Natural killer cell (primary cell): Measurements from ENCODE around the gene AOPEP. TPM values are rescaled to one million over a fixed set of nuclear protein-coding genes. Genes with fewer than 3 reads are reported as not detected.
A peak's percentile ranks its signal among the peaks of the same experiment; 100 is the strongest.

Source experiments
- ATAC-seq, 3 donors: fragments of 150-1000 bp in 2 of 3; fragments of 200-7000 bp in 1 of 3; cut with Tn5 transposase; 1 replicate in 1 of 3; 2 replicates in 2 of 3; pipeline ENCODE4 v1.10.0; 2021; ENCODE audit warnings: mild to moderate bottlenecking in 2 of 3, moderate library complexity in 2 of 3
- DNase-seq, 2 donors: peaks; one replicate each; pipeline versions ENCODE4 v3.0.0 to v3.0.0-alpha.2; 2013 to 2021; ENCODE audit warnings: mixed read lengths in 1 of 2
- H3K27ac ChIP-seq: one replicate; pipeline ENCODE4 v1.5.1; 2013; ENCODE audit warnings: mild to moderate bottlenecking, low read length
- H3K27me3 ChIP-seq: one replicate; pipeline ENCODE4 v1.6.1; 2013; ENCODE audit warnings: low read length; ENCODE audit not compliant: control insufficient read depth, insufficient read depth
- H3K36me3 ChIP-seq: one replicate; pipeline ENCODE4 v1.6.1; 2013; ENCODE audit warnings: low read length; ENCODE audit not compliant: control insufficient read depth, insufficient read depth
- H3K4me1 ChIP-seq: one replicate; pipeline ENCODE4 v1.6.1; 2013; ENCODE audit warnings: low read length; ENCODE audit not compliant: control insufficient read depth, insufficient read depth
- H3K4me3 ChIP-seq: one replicate; pipeline ENCODE4 v1.5.1; 2013; ENCODE audit warnings: low read length
- H3K9me3 ChIP-seq: one replicate; pipeline ENCODE4 v1.6.1; 2013; ENCODE audit warnings: low read length; ENCODE audit not compliant: control insufficient read depth, insufficient read depth
- H3K27ac Mint-ChIP-seq, 2 donors: one replicate each; pipeline ENCODE4 v1.8.0; 2022; ENCODE audit warnings: mild to moderate bottlenecking in 2 of 2, mixed read lengths in 2 of 2, moderate library complexity in 1 of 2
- H3K27me3 Mint-ChIP-seq, 2 donors: one replicate each; pipeline ENCODE4 v1.8.0; 2022; ENCODE audit warnings: low read depth in 2 of 2, mixed read lengths in 2 of 2
- H3K36me3 Mint-ChIP-seq: one replicate; pipeline ENCODE4 v1.8.0; 2022; ENCODE audit warnings: mixed read lengths
- H3K4me1 Mint-ChIP-seq, 2 donors: one replicate each; pipeline ENCODE4 v1.8.0; 2022; ENCODE audit warnings: mixed read lengths in 2 of 2
- H3K4me3 Mint-ChIP-seq: one replicate; pipeline ENCODE4 v1.8.0; 2022; ENCODE audit warnings: mild to moderate bottlenecking, moderate library complexity, mixed read lengths
- H3K9me3 Mint-ChIP-seq, 2 donors: one replicate each; pipeline ENCODE4 v1.8.0; 2022; ENCODE audit warnings: mixed read lengths in 2 of 2
- WGBS: methylation state at CpG from one replicate; pipeline ENCODE4 v1.1.7; 2013; ENCODE audit warnings: missing lambda C conversion rate; ENCODE audit not compliant: insufficient coverage; 5-methylcytosine and 5-hydroxymethylcytosine counted together
- intact Hi-C: fragments of 100-400 bp; cut with micrococcal nuclease; formaldehyde crosslinking; loops from one replicate; pipeline ENCODE4 v1.14.2; 2022
- total RNA-seq, 4 donors: library from RNA; stranded (reverse); fragments of 120-200 nt in 1 of 4; gene quantifications; one replicate each; pipeline versions ENCODE4 v1.2.3 to v1.2.4, GENCODE V29; 2013 to 2022
- TF ChIP-seq, protein P1 (sequence below): fragments of 200-600 bp; IDR thresholded peaks from one replicate; pipeline ENCODE4 v1.8.0; 2022; ENCODE audit warnings: antibody characterized with exemption

Gene AOPEP
- total RNA-seq, 3 donors from 2014 or later (not counting 1 experiment from before 2014, with no cell fraction given) = 20.1 to 22.6 (median 20.6) TPM

DNA sequence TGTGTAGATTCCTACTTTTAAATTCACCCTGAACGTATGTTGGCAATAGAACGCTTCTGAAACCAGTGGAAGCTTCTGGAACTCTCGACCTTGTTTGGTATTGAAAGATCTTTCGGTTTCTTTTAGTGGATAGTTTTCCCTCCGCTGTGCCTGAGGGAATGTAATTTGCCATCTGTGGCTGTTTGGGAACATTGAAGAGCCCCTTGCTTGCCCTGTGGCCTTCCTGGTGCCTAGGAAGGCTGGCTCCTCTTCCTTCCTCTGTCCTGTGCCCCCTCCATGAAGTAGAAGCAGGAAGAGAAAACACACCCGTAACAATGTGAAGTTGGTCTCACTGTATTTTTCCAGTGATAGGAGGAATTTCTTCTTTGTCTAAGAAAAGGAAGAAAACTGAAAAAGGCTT, 274.3 kb downstream of the AOPEP start:
- H3K4me3 Mint-ChIP-seq = no peak overlapping the region
- peaks cover 20 to 21% of the 10 kb centered on the region in 2 donors for H3K27me3 Mint-ChIP-seq
- no peak for DNase-seq
- TF ChIP-seq, protein P1, sequence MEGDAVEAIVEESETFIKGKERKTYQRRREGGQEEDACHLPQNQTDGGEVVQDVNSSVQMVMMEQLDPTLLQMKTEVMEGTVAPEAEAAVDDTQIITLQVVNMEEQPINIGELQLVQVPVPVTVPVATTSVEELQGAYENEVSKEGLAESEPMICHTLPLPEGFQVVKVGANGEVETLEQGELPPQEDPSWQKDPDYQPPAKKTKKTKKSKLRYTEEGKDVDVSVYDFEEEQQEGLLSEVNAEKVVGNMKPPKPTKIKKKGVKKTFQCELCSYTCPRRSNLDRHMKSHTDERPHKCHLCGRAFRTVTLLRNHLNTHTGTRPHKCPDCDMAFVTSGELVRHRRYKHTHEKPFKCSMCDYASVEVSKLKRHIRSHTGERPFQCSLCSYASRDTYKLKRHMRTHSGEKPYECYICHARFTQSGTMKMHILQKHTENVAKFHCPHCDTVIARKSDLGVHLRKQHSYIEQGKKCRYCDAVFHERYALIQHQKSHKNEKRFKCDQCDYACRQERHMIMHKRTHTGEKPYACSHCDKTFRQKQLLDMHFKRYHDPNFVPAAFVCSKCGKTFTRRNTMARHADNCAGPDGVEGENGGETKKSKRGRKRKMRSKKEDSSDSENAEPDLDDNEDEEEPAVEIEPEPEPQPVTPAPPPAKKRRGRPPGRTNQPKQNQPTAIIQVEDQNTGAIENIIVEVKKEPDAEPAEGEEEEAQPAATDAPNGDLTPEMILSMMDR = no peak
- Histone ChIP-seq H3K4me3 (no peak overlapping the region), H3K9me3 (no peaks in the 10 kb centered on the region), H3K4me1 (peaks cover 10% of the 10 kb centered on the region), H3K27me3 (peaks cover 35% of the 10 kb centered on the region), H3K36me3 (no peaks in the 10 kb centered on the region), H3K27ac (no peak overlapping the region)
- H3K9me3 Mint-ChIP-seq = no peaks in the 10 kb centered on the region
- WGBS = 98% methylated on average over 5 of the region's 6 CpGs
- H3K4me1 Mint-ChIP-seq = peaks cover 5% of the 10 kb centered on the region in 2 donors
- no peaks in the 10 kb centered on the region for H3K36me3 Mint-ChIP-seq
- intact Hi-C loops = no loop called here
- ATAC-seq = no peak
- no peak overlapping the region for H3K27ac Mint-ChIP-seq

- H3K27me3 ChIP-seq = peaks cover 38% of the 10 kb centered on the region
- no peaks in the 10 kb centered on the region for H3K9me3 Mint-ChIP-seq
- intact Hi-C loops = no loop called here
- 100% methylated on average over 6 of the region's 7 CpGs for WGBS
- H3K4me1 ChIP-seq = peaks cover 10% of the 10 kb centered on the region
- no peaks in the 10 kb centered on the region for H3K36me3 Mint-ChIP-seq
- no peak overlapping the region for H3K27ac ChIP-seq
- H3K27ac Mint-ChIP-seq = no peak overlapping the region
- DNase-seq (no peak), ATAC-seq (no peak)
- H3K4me1 Mint-ChIP-seq = peaks cover 5 to 11% of the 10 kb centered on the region in 2 donors
- no peak overlapping the region for H3K4me3 ChIP-seq
- no peaks in the 10 kb centered on the region for H3K9me3 ChIP-seq
- H3K36me3 ChIP-seq = no peaks in the 10 kb centered on the region
- no peak overlapping the region for H3K4me3 Mint-ChIP-seq
- H3K27me3 Mint-ChIP-seq = peaks cover 20 to 21% of the 10 kb centered on the region in 2 donors
- TF ChIP-seq, protein P1 = no peak
These were observed 275.2 kb downstream of the AOPEP start for GRCh38 chr9:95001720-95002119.

GRCh38 chr9:95003689-95004410, 277.4 kb downstream of the AOPEP start:
- Histone ChIP-seq H3K27ac (no peak overlapping the region), H3K27me3 (peaks cover 38% of the 10 kb centered on the region), H3K36me3 (no peaks in the 10 kb centered on the region), H3K4me1 (peaks cover 10% of the 10 kb centered on the region), H3K9me3 (no peaks in the 10 kb centered on the region), H3K4me3 (peak overlapping the region; percentile 49)
- intact Hi-C loops = no loop called here
- DNase-seq = peak in 1 of 2 donors; percentile 21
- H3K4me1 Mint-ChIP-seq = peaks cover 5 to 11% of the 10 kb centered on the region in 2 donors
- peaks cover 18 to 20% of the 10 kb centered on the region in 2 donors for H3K27me3 Mint-ChIP-seq
- H3K9me3 Mint-ChIP-seq = no peaks in the 10 kb centered on the region
- WGBS = 16% methylated on average over 15 of the region's 19 CpGs
- H3K36me3 Mint-ChIP-seq = peaks cover 4% of the 10 kb centered on the region
- H3K4me3 Mint-ChIP-seq = peak overlapping the region; percentile 87
- H3K27ac Mint-ChIP-seq = no peak overlapping the region
- ATAC-seq = no peak
- TF ChIP-seq, protein P1 = no peak
